NK-92 treated with Interleukin-12 subunit alpha and Interleukin-12 subunit beta, amount 100 ng/mL, for 24 hours (cell line): ENCODE measurements around the gene IL11.
A peak's percentile ranks its signal among the peaks of the same experiment; 100 is the strongest.
"Not testable (repeated sequence)": the region's sequence is repeated elsewhere in the genome, so short reads cannot be mapped to it uniquely, and the experiment has no call there.

Experiments
- DNase-seq: peaks from one replicate; lab custom pipeline; 2025; lab: John Stamatoyannopoulos, UW

The IL11 gene

GRCh38 chr19:55350620-55351315, 19.5 kb downstream of the IL11 start:
- DNase-seq = no peak

GRCh38 chr19:55348317-55349034, 21.8 kb downstream of the IL11 start:
- DNase-seq = no peak

DNA sequence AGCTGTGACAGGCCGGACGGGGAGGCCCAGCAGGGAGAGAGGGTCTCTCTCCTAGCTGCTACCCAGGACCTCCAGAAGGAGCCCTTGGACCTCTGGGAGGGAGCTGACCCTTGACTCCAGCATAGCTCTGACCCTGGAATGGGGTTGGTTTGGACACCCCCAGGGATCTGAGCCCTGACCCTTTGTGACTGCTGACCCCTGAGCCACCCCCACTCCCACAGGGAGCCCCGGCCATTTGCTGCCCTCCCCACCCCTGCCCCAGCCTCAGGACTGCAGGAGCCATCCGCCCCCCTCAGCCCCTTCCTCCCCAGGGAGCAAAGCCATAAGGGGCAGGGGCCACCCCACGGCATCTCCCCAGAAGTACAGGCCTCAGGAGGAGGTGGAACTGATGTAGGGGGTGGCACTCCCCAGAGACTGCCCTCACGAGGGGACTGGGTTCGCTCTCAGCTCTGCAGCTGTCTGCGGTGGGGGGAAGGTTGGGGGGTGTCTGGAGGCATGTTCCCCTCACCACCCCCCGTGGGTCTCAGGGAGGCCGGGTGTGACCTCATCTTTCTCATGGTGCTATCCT, 22.7 kb downstream of the IL11 start:
- DNase-seq = no peak

DNA sequence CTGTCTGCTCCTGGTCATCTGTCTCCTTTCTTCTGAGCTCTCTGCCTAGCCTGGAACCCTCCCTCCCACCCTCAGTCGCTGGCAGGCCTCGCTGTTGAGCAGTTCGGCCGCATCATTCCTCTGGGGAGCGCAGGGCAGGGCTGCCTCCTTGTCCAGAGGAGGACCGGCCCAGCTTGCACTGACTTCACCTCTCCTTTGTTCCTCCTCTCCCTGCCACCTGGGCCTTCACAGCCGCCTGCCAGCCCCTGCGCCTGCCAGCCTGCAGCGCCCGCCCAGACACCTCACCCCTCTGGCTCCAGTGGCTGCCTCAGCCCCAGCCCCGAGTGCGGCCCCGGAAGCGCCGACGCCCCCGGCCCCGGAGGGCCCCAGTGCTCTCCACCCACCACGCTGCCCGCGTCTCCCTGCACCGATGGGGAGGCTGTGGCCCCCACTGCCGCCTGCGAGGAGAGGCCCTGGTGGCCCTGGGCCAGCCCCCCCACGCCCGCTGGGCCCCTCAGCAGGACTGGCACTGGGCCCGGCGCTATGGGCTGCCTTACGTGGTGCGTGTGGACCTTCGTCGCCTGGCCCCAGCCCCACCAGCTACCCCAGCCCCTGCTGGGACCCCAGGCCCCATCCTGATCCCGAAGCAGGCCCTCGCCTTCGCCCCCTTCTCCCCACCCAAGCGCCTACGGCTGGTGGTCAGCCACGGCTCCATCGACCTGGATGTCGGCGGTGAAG, 23.4 kb downstream of the IL11 start:
- DNase-seq = no peak

DNA sequence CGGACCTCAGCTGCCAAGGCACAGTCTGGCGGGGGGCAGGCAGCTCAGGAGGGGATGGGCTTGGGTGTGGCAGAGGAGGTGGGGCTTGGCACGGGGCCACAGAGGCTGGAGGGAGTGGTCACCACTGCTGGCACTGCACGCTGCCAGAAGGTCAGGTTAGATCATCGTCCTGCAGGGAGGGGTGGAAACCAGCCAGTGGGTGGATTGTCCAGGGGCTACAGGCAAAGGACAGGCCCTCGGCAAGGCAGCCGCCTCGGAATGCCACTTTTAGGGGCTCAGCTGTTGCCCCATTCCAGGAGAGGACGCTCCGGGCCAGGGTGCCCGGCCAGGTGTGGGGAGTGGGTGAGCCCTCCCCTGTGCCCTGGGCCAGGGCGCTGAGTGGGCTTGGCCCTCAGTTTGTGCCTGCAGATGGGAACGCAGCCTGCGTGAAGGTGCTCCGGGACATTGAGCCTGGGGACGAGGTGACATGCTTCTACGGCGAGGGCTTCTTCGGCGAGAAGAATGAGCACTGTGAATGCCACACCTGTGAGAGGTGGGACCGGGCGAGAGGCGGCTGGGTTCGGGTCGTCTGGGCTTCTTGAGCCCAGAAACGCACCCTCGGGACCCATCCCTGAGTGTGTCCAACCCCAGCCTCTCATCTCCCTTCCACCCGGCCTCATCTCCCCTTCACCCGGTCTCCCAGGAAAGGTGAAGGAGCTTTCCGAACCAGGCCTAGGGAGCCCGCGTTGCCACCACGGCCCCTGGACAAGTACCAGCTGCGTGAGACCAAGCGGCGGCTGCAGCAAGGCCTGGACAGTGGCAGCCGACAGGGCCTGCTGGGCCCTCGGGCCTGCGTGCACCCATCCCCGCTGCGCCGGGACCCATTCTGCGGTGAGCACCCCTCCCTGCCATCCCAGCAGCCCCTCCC, 24.2 kb downstream of the IL11 start:
- DNase-seq = no peak

DNA sequence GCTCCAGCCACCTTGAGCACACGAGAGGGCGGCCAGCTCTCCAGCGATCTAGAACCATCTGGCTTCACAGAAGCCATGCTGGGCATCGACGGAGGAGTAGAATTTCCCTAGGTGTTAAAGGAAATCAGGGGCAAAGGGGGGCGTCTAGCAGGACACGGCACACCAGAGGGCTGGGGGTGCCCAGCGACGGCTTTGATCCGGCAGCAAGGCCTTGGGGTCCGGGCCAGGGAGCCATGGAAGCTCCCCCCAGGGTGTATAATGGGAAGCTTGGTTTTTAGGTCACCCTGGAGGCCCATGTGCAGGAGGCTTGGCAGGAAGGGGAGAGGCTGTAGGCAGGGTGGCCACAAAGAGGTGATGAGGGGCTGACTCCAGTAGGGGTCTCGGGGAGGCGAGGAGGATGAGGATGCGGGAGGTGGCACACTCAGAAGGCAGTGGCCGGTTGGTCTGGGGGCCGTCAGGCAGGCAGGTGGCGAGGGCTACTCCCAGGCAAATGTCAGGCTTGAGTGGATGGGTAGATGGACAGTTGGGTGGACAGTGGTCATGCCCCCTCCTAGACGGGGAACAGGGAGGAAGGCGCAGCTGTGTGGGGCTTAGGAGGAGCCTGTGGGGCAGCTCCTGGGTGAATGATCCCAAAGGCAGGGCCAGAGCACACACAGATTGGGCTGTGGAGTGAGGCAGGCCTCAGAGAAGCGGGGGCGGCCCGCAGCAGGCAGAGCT, 25.0 kb downstream of the IL11 start:
- DNase-seq = no peak

DNA sequence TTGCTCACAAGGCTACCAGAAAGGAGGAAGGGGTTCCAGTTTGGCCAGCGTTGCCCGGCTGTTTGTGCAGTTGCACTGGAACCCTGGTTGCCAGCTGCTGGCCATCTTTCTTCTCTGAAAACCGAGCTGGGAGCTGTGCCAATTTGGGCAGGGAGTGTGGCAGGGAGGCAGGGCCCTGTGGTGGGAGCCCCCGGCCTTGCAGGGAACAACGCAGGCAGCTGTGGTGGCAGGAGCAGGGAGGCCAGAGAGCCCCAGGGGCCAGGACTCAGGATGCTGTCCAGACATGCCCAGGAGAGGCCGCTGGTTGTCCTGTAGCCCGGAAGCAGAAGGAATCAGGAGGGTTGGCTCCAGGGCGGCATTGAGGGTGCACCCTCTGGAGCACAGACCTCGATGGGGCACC, 25.8 kb downstream of the IL11 start:
- DNase-seq = no peak

DNA sequence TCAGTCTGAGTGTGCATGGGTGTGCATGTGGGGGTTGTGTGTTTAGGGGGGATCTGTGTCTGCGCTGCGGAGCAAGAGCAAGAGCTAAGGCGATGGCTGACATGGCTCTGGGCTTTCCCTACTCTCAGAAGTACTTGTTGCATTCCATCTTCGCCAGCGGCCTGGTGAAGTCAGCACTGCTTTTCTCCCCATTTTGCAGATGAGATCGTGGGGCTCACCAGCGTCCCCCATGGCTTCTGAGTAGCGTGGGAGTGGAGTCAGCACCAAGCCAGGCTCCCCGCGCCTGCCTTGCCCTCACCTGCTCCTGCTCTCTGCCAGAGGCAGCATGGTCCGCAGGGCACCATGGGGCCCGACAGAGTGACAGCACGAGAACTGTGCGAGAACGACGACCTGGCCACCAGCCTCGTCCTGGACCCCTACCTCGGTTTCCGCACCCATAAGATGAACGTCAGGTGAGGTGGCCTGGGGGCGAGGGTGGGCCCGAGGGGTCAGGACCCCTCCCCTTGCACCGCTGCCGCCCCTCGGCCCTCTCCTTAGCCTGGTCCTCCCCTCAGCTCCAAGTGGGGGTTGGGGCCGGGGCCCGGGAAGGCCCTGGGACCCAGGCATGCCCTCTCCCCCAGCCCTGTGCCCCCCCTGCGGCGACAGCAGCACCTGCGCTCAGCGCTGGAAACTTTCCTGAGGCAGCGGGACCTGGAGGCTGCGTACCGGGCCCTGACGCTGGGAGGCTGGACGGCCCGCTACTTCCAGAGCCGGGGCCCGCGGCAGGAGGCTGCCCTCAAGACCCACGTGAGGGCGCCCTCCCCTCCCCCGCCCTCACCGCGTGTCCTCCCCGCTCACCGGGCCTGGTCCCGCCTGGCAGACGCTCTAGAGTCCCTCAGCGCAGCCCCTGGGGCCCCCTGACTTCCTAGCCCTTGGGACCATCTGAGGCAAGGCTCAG, 28.4 kb downstream of the IL11 start:
- DNase-seq = no peak

- no peak for DNase-seq
Measured at GRCh38 chr19:55341171-55341588, 29.1 kb downstream of the IL11 start.

DNA sequence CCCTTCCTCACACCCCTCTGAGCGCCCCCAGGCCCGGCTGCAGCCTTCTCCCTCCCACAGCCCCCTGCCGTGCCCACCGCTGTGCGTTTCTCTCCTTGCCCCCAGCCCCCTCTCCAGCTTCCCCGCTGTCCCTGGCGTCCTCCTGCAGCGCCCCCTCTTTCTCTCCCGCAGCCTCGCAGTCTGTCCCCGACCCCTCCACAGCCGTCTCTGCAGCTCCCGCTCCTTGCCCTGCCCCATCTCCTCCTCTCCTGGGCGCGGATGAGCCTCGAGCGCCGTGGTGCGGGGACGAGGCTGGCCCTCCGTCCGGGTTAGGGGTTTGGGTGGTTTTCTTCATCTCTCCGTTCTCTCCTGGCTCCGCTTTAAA, 29.5 kb downstream of the IL11 start:
- DNase-seq = no peak

DNA sequence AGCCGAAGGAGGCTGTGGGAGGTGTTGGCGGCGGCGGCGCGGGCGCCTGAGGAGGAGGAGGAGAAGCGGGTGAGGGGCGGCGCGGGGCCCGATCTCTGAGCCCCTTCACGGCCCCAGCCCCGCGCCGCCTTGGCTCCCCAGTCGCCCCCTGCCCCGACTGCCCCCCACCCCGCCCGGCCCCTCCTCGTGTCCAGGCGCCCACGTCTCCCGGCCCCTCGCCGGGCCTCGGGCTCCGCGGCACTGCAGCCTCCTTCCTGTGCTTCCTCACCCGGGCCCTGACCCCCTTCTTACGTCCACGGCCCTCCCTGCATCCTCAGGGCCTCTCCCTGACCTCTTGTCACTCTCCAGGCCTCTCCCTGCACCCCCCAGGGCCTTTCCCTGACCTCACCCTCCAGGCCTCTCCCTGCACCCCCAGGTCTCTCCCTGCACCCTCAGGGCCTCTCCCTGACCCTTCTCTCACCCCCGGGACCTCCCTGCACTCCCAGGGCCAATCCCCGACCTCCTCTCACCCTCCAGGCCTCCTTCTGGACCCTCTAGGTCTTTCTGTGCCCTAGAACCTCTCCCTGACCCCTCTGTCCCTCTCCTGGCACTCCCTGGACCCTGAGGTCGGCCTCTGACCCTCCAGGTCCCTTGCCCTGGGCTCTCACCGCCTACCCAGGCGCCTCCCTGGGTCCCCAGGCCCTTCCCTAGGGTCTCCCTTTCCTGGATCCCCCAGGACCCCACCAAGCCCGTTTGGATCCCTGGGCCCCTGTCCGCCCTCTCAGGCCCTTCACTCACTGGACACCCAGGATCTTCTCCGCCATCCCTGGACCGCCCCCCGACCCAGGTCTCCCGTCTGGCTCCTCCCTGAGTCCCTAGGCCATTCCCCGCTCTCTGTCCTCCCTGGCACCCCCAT, 30.1 kb downstream of the IL11 start:
- DNase-seq = no peak

DNA sequence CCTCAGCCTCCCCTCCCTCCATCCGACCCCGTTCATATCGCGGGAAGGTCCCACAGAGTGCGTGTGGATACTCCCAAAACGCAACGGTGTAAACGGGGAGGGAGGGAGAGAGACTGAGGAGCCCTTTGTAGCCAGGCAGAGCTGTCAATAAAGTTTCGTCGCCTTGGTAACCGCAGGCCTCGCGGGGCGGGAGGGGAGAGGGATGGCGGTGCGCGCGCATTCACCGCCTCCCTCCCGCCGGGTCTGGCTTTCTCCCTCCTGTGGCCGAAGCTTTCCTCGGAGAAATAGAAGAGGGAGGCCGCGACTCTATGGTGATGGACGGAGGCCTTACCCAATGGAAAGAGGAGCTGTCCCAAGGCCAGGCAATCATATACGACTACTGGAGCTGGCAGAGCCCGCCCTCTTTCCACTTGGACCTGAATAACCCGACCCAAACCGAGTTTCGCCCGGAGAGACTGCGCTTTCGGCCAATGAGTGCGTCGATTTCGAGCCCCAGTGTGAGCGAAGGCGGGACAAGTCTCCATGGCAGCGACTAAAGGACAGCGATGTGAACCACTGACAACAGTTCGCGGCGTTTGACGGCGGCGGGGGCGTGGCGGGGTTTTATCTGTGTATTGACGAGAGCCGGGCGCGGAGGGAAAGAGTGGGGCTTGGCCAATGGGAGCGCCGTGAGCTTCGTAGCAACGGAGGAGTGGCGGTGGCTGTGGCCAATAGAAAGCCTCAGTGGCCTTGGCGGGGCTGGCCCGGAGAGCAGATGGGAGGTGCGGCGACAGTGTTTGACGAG, 31.0 kb downstream of the IL11 start, which contains the start of gene KMT5C:
TSS of gene KMT5C (plus strand) at position 772 of the 784 bp plus-strand sequence. CDS start 2,061 bp downstream, outside the sequence.
- peak; percentile 100 for DNase-seq

- DNase-seq = no peak
Measured at GRCh38 chr19:55336101-55336500, 34.2 kb downstream of the IL11 start.

DNA sequence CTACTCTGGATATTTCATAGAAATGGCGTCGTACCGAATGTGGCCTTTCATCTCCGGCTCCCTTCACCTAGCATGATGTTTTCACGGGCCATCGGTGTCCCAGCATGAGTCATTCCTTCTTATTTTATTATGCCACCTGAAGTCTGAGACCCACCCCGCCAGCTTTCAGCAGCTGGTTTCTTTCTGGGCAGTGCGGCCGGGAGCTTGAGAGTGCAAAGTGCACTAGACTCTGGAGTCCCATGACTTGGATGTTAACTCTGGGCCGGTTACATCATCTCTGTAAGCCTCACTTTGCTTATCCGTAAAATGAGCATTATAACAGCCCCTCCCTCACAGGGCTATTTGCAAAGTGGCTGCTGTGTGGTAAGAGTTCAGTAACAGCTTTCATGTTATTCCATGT, 36.4 kb downstream of the IL11 start:
- no peak for DNase-seq

DNA sequence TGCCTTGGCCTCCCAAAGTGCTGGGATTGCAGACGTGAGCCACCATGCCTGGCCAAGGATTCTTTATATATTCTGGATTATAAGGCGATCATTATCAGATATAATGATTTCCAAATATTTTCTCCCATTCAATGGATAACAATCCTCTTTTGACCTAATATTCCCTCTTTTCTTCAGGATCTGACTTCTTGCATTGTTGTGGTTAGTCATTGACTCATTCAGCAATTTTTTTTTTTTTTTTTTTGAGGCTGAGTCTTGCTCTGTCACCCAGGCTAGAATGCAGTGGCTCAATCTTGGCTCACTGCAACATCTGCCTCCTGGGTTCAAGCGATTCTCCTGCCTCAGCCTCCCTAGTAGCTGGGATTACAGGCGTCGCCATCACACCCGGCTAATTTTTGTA, 40.5 kb downstream of the IL11 start:
- DNase-seq = not testable (repeated sequence)

GRCh38 chr19:55328774-55329318, 41.4 kb downstream of the IL11 start:
- not testable (repeated sequence) for DNase-seq

GRCh38 chr19:55325172-55325571, 45.1 kb downstream of the IL11 start, which contains the start of gene TMEM150B:
Gene TMEM150B, minus strand, starts transcription at chr19:55325341. Its CDS starts 4,305 bp downstream, at chr19:55321036.
- no peak for DNase-seq
